Activated CD8-positive, alpha-beta T cell treated with anti-CD3 and anti-CD28 coated beads, Interleukin-2, amount 10 ng/mL, durations not matched to agents 7 days and 5 days (primary cell): Measurements from ENCODE around the gene UBTF. TPM values are rescaled to one million over a fixed set of nuclear protein-coding genes. Genes with fewer than 3 reads are reported as not detected.

Source experiments
- ATAC-seq: fragments of 150-1000 bp; cut with Tn5 transposase; one replicate; pipeline ENCODE4 v1.10.0; 2021; ENCODE audit warnings: moderate library complexity
- CTCF ChIA-PET: fragments of 350-600 bp; sonication (Branson Sonifier 250); formaldehyde crosslinking; loops from one replicate; lab custom pipeline; 2021; ENCODE audit warnings: antibody characterized with exemption; lab: Charles Lee
- POLR2A ChIA-PET: fragments of 350-600 bp; sonication (Branson Sonifier 250); formaldehyde crosslinking; loops from one replicate; lab custom pipeline; 2021; ENCODE audit warnings: antibody characterized with exemption; lab: Charles Lee
- DNase-seq: peaks from one replicate; pipeline ENCODE4 v3.0.0-alpha.2; 2020
- H3K27ac Mint-ChIP-seq: one replicate; pipeline ENCODE4 v1.8.0; 2021; ENCODE audit warnings: mild to moderate bottlenecking, mixed read lengths
- H3K27me3 Mint-ChIP-seq: one replicate; pipeline ENCODE4 v1.8.0; 2021; ENCODE audit warnings: low read depth, mixed read lengths
- H3K36me3 Mint-ChIP-seq: one replicate; pipeline ENCODE4 v1.8.0; 2021; ENCODE audit warnings: low read depth, mixed read lengths
- H3K4me1 Mint-ChIP-seq: one replicate; pipeline ENCODE4 v1.8.0; 2021; ENCODE audit warnings: low read depth, mixed read lengths
- H3K4me3 Mint-ChIP-seq: one replicate; pipeline ENCODE4 v1.8.0; 2021; ENCODE audit warnings: mild to moderate bottlenecking, mixed read lengths
- H3K9me3 Mint-ChIP-seq: one replicate; pipeline ENCODE4 v1.8.0; 2022; ENCODE audit warnings: mixed read lengths; ENCODE audit not compliant: insufficient read depth
- total RNA-seq, 2 experiments: library from RNA; stranded (reverse); gene quantifications; one replicate each; pipeline ENCODE4 v1.2.3, GENCODE V29; 2021

Gene UBTF
- total RNA-seq, 2 experiments from 2014 or later, result 165 to 182 TPM

DNA sequence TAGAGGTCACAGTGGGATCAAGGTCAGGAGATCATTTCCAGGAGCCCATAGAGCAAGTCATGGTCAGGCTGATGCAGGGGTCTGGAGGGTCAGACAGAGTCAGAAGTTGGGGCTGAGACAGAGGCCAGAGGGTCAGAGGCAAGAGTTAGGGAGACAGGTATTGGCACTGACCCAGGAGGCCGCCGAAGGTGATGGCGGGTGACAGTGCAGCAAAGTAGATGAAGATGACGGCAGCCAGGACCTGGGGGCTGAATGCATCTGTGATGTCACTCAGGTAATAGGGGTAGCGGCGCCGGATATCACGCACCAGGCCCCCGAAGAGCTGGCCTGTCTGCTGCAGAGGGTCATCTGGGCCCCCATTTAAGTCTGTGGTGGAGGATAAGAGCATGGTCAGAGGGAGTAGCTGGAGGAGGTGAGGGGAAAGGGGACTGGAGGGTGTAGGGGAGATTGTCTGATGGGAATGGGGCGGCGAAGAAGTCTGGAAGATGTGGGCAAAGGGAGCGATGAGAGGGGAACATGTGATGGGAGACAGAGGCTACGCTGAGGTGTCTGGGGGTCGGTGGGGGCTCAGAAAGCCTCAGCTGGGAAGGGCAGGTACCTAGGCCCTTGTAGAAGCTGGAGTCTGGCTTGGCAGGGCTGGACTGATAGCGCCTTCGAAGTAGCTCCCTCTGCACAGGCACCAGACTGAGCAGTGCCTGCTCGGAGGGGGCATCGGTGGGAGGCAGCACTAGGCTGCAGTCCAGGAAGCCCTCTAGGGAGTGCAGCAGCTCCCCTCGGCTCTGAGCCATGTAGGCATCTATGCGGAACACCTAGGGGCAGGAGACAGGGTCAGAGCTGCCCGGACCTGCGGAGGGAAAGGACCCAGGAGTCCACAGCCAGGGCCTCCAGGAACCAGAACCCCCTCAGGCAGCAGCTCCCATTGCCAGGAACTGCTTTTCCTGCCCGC lies 38.6 kb upstream of the UBTF start:
- no peaks in the 10 kb centered on the region for H3K36me3 Mint-ChIP-seq
- DNase-seq (no peak), ATAC-seq (no peak)
- no peaks in the 10 kb centered on the region for H3K4me1 Mint-ChIP-seq
- H3K27ac Mint-ChIP-seq, result no peak overlapping the region
- CTCF ChIA-PET, result no interaction called here
- POLR2A ChIA-PET, result interaction anchor here (0.8 kb wide), 2 partner anchors 11 to 38 kb away, joined by 3 read pairs; no protein-coding TSS in a partner anchor
- no peaks in the 10 kb centered on the region for H3K9me3 Mint-ChIP-seq
- no peak overlapping the region for H3K4me3 Mint-ChIP-seq
- H3K27me3 Mint-ChIP-seq, result peaks cover 7% of the 10 kb centered on the region

DNA sequence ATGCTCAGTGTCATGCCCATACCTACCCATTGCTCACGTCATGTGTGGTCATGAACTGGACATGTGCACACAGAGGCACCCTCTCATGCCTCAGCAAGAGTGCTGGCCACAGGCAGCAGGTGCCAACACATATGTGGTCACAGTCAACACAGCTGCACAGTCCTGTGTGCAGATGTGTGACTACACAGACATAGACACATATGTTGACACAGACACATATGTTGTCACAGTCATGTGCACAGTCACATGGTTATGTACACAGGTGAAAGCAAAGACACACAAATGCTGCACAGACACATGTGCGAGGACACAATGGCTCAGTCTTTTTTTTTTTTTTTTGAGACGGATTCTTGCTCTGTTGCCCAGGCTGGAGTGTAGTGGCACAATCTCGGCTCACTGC lies 37.2 kb upstream of the UBTF start:
- H3K4me1 Mint-ChIP-seq, result no peaks in the 10 kb centered on the region

GRCh38 chr17:44255915-44256314 lies 36.4 kb upstream of the UBTF start:
- H3K4me1 Mint-ChIP-seq, result no peaks in the 10 kb centered on the region
- ChIA-PET POLR2A (interaction anchor here (0.9 kb wide), 1 partner anchor 70 kb away, joined by 3 read pairs; no protein-coding TSS in a partner anchor), CTCF (interaction anchor here (0.5 to 2.5 kb wide), 4 partner anchors 9 to 46 kb away, joined by 3 to 7 read pairs (median 3); no protein-coding TSS in a partner anchor)
- H3K4me3 Mint-ChIP-seq, result no peak overlapping the region
- DNase-seq (no peak), ATAC-seq (no peak)
- H3K27ac Mint-ChIP-seq, result no peak overlapping the region
- H3K27me3 Mint-ChIP-seq, result peaks cover 7% of the 10 kb centered on the region
- H3K36me3 Mint-ChIP-seq, result no peaks in the 10 kb centered on the region
- H3K9me3 Mint-ChIP-seq, result no peaks in the 10 kb centered on the region

More for the DNA sequence above, 37.2 kb upstream of the UBTF start:
- Mint-ChIP-seq H3K27ac (no peak overlapping the region), H3K36me3 (no peaks in the 10 kb centered on the region), H3K27me3 (peaks cover 7% of the 10 kb centered on the region), H3K4me3 (no peak overlapping the region), H3K9me3 (no peaks in the 10 kb centered on the region)
- ChIA-PET CTCF (interaction anchor here (2.5 kb wide), 1 partner anchor 46 kb away, joined by 7 read pairs; no protein-coding TSS in a partner anchor), POLR2A (no interaction called here)
- ATAC-seq, result no peak
- no peak for DNase-seq

DNA sequence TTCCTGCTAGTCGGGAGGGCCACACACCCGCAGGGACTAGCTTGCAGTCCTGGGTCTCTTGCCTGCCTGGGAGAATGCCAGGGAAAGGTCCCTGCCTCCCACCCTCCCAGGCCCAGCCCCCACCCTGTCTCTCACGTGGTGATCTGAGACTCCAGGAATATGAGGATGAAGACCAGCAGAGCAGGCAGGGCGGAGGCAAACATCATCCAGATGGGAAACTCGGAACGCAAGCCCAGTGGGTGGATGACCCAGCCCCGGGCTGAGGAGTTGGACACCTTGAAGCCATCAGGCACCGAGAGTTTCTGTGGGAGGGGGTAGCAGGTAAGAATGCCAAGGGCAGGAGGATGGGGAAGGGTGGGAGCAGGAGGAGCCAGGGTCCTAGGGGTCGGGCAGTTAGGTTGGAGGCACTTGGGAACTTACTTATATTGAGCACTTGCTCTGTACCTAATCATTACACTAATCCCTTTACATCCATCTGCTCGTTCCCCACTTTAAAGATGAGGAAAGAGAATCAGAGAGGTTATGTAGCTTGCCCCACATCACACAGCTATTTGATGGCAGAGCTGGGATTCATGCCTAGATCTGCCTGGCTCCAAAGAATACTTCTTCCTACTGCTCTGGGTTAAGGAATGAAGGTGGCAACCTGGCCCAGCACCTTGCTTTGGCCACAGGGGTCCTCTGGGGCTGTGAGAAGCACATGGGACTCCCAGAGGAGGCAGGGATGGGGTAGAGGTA lies 35.1 kb upstream of the UBTF start:
- H3K27ac Mint-ChIP-seq, result no peak overlapping the region
- H3K27me3 Mint-ChIP-seq, result peaks cover 7% of the 10 kb centered on the region
- ChIA-PET CTCF (interaction anchor here (2.5 kb wide), 1 partner anchor 44 kb away, joined by 7 read pairs; no protein-coding TSS in a partner anchor), POLR2A (interaction anchor here (0.6 to 1.1 kb wide), 2 partner anchors 8 to 24 kb away, joined by 3 to 5 read pairs; no protein-coding TSS in a partner anchor)
- no peak overlapping the region for H3K4me3 Mint-ChIP-seq
- H3K9me3 Mint-ChIP-seq, result no peaks in the 10 kb centered on the region
- ATAC-seq (no peak), DNase-seq (no peak)
- H3K36me3 Mint-ChIP-seq, result no peaks in the 10 kb centered on the region
- peaks cover 6% of the 10 kb centered on the region for H3K4me1 Mint-ChIP-seq

GRCh38 chr17:44253006-44253405 lies 33.5 kb upstream of the UBTF start:
- Mint-ChIP-seq H3K27me3 (peaks cover 7% of the 10 kb centered on the region), H3K36me3 (no peaks in the 10 kb centered on the region), H3K4me3 (no peak overlapping the region), H3K4me1 (peaks cover 19% of the 10 kb centered on the region), H3K9me3 (no peaks in the 10 kb centered on the region), H3K27ac (no peak overlapping the region)
- CTCF ChIA-PET, result no interaction called here
- ATAC-seq (no peak), DNase-seq (no peak)
- POLR2A ChIA-PET, result no interaction called here

DNA sequence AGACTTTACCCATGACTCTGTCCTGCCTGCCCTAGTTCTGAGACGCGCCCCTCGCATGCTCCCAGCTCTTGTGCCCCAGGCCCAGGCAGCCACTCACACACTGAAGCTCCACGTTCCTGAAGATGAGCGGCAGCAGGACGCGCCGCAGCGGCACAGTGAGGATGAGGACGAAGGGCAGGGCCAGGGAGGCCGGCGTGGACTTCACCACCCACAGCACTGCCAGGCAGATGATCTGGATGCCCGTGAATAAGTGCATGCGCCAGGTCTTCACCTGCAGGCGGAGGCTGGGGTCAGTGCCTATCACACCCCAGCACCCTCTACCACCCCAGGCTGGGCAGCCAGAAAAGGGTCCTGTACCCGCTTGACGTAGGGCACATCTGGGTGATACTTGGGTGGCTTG lies 31.6 kb upstream of the UBTF start:
- POLR2A ChIA-PET, result no interaction called here

DNA sequence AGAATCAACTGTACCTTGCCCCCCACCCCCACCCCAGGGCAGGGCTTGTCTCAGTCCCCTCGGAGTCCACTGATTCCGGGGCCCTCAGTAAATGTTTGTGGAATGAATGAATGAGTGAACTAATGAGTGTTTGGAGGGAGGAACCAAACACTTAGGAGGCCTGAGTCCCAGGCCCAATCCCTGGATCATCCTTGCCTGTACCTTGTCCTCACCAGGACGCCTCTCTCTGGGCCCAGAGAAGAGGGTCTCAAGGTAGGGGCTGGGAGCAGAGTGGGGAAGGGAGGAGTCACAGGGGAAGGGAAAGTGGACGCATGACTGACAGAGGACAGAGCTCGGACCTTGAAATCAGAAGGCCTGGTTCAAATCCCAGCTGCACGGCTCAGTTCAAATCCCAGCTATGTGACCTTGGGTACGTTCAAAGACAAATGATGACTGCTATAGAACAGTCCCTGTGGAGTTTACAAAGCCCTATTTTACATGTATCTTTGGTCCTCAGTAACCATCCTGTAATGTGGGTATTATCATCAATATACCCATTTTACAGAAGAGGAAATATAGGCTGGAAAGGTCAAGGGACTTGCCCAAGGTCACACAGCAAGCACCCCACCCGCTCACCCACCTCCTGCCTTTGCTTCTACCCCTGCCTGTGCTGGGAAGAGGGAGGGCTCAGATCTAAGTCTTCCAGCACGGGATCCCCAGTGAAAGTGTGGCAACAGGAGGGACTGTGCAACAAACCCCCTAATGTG lies 30.2 kb upstream of the UBTF start:
- CTCF ChIA-PET, result no interaction called here
- POLR2A ChIA-PET, result no interaction called here

More for the DNA sequence above, 31.6 kb upstream of the UBTF start:
- peaks cover 4% of the 10 kb centered on the region for H3K27me3 Mint-ChIP-seq
- no peak overlapping the region for H3K4me3 Mint-ChIP-seq
- H3K36me3 Mint-ChIP-seq, result no peaks in the 10 kb centered on the region
- H3K9me3 Mint-ChIP-seq, result no peaks in the 10 kb centered on the region
- DNase-seq (no peak), ATAC-seq (no peak)
- H3K27ac Mint-ChIP-seq, result no peak overlapping the region
- peaks cover 39% of the 10 kb centered on the region for H3K4me1 Mint-ChIP-seq
- CTCF ChIA-PET, result interaction anchor here (1.0 kb wide), 1 partner anchor 41 kb away, joined by 3 read pairs; no protein-coding TSS in a partner anchor

DNA sequence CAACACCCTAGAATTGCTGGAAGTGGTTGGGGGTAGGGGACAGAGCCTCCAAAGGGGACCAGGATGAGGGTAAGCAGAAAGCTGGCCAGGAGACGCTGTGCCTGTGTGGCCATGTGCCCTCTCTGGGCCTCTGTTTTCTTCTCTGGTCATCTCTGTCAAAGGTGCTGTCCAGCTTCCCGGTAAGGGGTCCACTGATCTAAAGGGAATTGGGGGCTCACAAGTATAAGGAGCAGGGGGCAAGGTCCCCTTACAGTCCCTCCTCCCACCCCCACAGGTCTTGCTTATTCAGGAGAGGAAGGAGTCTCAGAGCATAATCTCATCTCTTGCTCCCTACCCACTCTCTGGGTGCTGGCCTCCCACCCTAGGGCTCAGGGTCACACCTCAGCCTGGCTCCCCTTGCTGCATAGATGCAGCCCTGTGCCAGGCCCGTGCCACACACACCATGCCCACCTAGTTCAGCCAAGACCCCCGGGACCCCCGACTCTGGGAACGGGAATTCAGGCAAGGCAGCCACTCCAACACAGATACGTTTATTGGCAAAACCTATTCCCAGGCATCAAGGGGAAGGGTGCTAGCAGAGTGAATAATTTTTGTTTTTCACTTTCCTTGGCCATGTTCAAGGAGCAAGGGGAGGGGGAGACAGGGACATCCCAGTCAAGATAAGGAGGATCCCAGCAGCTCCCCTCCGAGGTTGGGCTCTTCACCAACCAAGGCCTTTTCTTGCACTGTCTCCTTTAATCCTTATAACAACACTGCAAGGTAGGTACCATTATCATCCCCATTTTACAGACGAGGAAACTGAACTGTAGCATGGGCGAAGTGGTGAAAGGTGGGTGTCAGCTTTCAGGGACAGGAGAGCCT lies 28.6 kb upstream of the UBTF start:
- H3K27ac Mint-ChIP-seq, result peak overlapping the region; percentile 86
- CTCF ChIA-PET, result interaction anchor here (0.8 to 2.7 kb wide), 5 partner anchors 27 to 83 kb away, joined by 3 to 20 read pairs (median 3); no protein-coding TSS in a partner anchor
- no peaks in the 10 kb centered on the region for H3K36me3 Mint-ChIP-seq
- no peaks in the 10 kb centered on the region for H3K27me3 Mint-ChIP-seq
- POLR2A ChIA-PET, result interaction anchor here (1.3 to 3.9 kb wide), 3 partner anchors 28 to 60 kb away, joined by 3 to 57 read pairs (median 3); partner anchors contain the start of genes RUNDC3A and UBTF
- DNase-seq, result no peak
- H3K4me3 Mint-ChIP-seq, result peak overlapping the region; percentile 22
- H3K4me1 Mint-ChIP-seq, result peaks cover 48% of the 10 kb centered on the region
- no peak for ATAC-seq
- H3K9me3 Mint-ChIP-seq, result no peaks in the 10 kb centered on the region

More for the DNA sequence above, 30.2 kb upstream of the UBTF start:
- no peak overlapping the region for H3K4me3 Mint-ChIP-seq
- H3K27ac Mint-ChIP-seq, result peak overlapping the region; percentile 74
- no peaks in the 10 kb centered on the region for H3K9me3 Mint-ChIP-seq
- H3K36me3 Mint-ChIP-seq, result no peaks in the 10 kb centered on the region
- no peak for DNase-seq
- peaks cover 48% of the 10 kb centered on the region for H3K4me1 Mint-ChIP-seq
- no peaks in the 10 kb centered on the region for H3K27me3 Mint-ChIP-seq
- no peak for ATAC-seq

DNA sequence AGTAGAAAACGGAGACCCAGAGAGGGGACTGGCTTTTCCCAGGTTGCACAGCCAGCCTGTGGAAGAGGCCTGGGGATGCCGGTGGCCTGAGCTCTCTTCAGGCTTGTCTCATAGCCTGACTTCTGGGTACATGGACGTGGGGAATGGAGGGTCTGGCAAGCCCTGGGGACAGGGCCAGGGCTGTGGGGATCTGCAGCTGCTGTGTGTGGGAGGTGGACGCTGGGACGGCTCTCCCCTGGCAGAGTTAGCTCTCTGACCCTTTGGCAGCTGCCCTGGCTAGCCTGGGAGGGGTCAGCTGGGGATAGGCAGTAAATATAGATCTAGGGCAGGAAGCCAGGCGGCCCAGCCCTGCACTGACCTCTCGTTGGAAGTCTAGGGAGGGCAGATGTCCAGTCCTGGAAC lies 28.0 kb upstream of the UBTF start:
- CTCF ChIA-PET, result interaction anchor here (0.6 to 2.7 kb wide), 8 partner anchors 8 to 83 kb away, joined by 3 to 20 read pairs (median 3); partner anchors contain the start of gene UBTF
- Mint-ChIP-seq H3K27ac (peak overlapping the region; percentile 86), H3K4me3 (no peak overlapping the region), H3K9me3 (no peaks in the 10 kb centered on the region), H3K4me1 (peaks cover 48% of the 10 kb centered on the region), H3K36me3 (no peaks in the 10 kb centered on the region), H3K27me3 (no peaks in the 10 kb centered on the region)
- ATAC-seq (no peak), DNase-seq (no peak)
- POLR2A ChIA-PET, result interaction anchor here (0.8 to 3.9 kb wide), 6 partner anchors 8 to 981 kb away, joined by 3 to 57 read pairs (median 3); partner anchors contain the start of genes RUNDC3A and UBTF

GRCh38 chr17:44241106-44241624 lies 21.7 kb upstream of the UBTF start:
- ATAC-seq, result no peak
- Mint-ChIP-seq H3K9me3 (no peaks in the 10 kb centered on the region), H3K4me3 (no peak overlapping the region), H3K36me3 (no peaks in the 10 kb centered on the region), H3K27me3 (peaks cover 3% of the 10 kb centered on the region), H3K27ac (no peak overlapping the region), H3K4me1 (peaks cover 10% of the 10 kb centered on the region)
- POLR2A ChIA-PET, result no interaction called here
- CTCF ChIA-PET, result no interaction called here
- no peak for DNase-seq
